SU-DHL-6 (cell line): ENCODE results near the gene BCAP31.

Experiments
- EZH2phosphoT487 ChIP-seq: fragments of 200-600 bp; sonication (generic), shearing (Covaris generic); conservative IDR thresholded peaks from 2 replicates; pipeline ENCODE4 v1.6.1; 2018; ENCODE audit warnings: mild to moderate bottlenecking, antibody characterized with exemption, low read length, moderate library complexity, mixed read lengths
- TF ChIP-seq, protein P1 (sequence below): fragments of 200-600 bp; sonication (generic); IDR thresholded peaks from one replicate; pipeline ENCODE4 v1.5.1; 2017; ENCODE audit warnings: antibody characterized with exemption, mild to moderate bottlenecking, low read length, moderate library complexity; ENCODE audit not compliant: insufficient read depth, poor library complexity, severe bottlenecking

DNA sequence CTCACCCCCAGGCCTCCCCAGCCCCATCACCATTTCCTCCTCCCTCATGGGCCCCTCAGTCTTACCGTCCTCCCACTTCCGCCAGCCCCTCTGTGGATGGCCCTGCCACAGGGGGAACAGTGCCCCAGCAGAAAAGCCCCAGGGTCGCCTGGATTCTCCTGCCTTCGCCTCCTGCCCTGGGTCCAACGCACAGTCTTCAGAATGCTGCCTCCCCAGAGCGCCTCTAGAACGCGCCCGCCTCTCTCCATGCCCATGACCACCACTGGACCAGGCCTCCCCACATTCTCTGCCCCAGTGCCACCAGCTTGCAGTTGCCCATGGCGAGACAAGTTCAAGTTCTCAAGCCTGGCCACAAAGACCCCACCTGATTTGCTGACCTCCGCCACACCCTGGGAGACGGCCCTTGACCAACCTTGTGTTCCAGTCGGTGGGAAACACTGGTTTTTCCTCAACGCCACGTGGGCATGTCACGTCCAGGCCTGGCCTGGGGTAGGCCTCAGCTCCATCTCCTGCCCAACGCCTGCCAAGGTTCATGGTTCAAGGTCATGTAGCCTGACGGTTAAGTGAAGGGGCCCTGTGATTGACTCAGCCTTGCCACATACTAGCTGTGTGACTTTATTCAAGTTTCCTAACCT is 39.2 kb upstream of the BCAP31 start:
- TF ChIP-seq, protein P1, sequence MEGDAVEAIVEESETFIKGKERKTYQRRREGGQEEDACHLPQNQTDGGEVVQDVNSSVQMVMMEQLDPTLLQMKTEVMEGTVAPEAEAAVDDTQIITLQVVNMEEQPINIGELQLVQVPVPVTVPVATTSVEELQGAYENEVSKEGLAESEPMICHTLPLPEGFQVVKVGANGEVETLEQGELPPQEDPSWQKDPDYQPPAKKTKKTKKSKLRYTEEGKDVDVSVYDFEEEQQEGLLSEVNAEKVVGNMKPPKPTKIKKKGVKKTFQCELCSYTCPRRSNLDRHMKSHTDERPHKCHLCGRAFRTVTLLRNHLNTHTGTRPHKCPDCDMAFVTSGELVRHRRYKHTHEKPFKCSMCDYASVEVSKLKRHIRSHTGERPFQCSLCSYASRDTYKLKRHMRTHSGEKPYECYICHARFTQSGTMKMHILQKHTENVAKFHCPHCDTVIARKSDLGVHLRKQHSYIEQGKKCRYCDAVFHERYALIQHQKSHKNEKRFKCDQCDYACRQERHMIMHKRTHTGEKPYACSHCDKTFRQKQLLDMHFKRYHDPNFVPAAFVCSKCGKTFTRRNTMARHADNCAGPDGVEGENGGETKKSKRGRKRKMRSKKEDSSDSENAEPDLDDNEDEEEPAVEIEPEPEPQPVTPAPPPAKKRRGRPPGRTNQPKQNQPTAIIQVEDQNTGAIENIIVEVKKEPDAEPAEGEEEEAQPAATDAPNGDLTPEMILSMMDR, result no peak
- no peak for TF ChIP-seq EZH2phosphoT487
